NCI-H2196 treated with DMSO at 0.1 percent for 48 hours (cell line): Measurements from ENCODE around the gene DAAM1.

ENCODE experiments used
- DNase-seq: peaks from one replicate; lab custom pipeline; 2025; ENCODE audit not compliant: unreplicated experiment; lab: John Stamatoyannopoulos, UW

The DAAM1 gene

DNA sequence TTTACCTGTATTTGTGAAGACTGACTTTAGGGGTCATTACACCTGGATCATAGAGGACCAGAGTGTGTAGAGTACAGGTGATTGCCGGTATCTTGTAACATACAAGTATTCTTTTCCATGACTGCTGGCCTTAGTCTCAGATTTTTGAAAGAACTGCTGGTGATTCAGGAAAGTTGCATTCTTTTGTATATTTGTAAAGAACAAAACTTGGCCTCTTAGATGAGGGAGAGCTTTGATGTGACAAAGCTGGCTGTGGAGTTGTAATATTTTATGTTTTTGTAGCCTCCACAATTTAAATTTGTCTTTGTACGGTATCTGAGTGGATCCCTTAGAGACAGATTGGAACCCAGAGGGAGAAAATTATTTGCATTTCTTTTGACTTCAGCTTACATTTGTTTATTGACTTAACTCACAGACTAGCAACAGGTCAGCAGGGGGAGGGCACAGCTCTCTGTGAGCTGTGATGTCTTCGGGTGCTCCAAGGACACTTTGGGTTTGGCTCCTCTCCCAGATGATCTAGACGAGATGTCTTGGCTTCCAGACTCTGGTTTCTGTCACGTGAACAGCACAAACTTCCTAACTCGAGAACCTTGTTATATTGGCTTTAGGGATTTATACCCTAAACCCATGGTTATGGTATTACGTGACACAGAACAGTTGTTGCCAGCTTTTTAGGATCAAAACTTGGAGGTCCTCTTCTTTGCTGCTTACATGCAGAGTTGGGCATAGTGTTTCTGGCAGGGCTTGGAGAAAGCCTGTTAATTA is 65.9 kb downstream of the DAAM1 start:
- DNase-seq = no peak

DNA sequence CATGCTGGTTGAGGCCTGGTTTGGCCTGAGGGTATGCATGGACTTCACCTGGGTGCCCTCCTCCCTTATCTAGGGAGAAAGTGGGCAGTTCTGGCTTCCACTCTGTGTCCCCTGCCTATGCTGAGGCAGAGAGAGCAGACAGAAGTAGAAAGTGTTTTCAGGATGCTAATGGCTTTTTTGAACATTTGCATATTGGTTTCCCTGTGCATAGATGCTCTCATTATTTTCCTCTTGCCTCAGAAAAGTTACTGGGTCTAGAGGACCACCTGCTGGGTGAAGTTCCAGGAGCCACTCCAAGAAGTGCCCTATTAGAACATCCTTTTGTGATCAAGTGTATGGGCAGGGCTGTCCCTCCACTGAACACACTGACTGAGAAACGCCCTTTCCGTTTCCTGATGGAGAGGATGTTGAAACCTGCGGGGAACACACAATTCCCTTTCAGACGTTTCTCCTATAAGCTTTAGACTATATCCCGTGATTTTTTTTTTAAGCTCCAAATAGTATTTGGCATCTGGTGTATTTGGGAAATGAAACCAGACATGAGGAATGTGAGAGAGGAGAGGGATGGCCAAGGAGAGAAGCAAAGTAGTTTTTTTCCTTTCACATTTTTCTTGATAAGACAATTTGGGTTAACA is 66.6 kb downstream of the DAAM1 start:
- DNase-seq = no peak

DNA sequence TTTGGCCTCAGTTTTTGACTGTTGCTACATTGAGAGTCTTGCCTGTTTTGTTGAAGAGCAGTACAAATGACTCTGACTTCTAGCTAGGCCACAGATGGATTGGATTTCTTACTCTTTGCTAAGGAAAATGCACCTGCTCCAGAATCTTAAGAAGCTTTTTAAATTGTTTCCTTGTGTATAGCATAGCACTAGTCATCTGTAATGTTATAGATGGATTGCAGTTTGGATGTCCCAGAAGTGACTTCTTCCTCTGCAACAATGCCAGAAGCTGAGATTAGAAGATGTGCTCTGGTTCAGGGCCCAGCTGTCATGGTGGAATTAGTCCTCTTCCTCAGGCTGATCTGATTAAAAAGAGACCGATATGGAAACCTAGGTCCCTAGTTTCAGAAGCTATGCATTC is 67.9 kb downstream of the DAAM1 start:
- no peak for DNase-seq

DNA sequence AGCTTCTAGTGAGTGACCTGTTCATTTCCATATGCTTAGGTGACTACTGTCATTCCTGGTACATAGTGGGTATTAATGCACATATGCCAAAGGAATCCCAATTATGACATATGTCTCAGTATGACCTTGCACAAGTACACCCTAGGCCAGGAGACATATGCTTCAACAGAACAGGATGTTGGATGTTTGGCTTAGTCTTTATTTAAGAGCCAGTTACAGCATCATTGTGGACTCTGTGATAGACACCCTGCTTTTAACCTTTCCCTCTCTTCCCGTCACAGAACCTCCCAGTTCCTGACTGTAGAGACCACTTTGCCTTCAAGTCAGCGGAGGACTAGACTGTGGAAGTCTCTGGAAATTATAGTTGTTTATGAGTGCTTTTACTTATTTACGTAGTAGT is 72.9 kb downstream of the DAAM1 start:
- no peak for DNase-seq

DNA sequence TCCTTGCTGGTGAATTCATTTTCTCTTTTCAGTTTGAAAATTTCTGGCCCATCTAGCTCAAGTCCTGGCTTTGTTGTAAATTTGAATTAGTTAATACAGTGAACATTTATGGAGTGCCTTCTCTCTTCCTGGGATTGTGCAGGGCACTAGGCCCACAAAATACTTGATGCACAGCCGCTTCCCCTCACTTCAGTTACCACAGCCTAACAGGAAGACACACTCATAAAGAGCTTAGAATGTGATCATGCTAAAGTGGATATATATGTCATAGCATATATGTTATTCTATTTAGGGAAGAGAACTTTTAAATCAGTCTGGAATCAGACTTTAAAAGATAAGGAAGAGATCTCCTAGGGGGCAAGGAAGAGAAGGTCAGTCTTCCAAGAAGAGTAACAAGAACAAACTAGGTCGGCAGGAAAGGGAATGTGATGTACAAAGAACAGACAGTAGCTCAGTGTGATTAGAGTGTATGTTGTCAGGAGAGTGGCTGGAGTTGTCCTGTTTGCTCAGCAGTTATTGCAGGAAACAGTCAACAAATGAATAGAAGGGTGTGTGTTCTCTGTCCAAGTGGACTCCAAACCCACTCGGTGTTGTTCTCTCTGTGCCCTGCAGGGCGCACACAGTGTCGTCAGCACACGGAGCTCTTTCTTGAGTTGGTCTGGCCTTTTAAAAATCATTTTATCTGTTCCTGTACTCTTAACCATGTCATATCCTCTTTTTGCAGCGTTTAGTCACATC is 74.4 kb downstream of the DAAM1 start:
- DNase-seq = no peak

DNA sequence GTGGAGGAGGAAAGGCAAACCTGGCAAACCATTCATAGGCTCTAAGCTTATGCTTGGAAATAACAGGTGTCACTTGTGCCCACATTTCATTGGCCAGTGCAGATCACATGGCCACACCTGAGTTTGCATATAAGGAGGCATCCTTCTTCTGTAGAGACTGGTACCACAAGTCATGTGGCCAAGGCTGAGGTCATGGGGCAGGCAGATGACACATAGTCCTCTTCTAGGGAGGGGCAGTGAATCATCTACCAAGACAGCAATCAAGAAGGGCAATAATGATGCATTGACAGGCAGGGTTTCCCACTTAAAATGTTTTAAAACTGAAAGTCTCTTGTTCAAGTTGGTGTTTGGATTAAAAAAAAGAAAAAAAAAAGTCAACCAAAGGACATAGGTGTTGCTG is 77.3 kb downstream of the DAAM1 start:
- DNase-seq = no peak

DNA sequence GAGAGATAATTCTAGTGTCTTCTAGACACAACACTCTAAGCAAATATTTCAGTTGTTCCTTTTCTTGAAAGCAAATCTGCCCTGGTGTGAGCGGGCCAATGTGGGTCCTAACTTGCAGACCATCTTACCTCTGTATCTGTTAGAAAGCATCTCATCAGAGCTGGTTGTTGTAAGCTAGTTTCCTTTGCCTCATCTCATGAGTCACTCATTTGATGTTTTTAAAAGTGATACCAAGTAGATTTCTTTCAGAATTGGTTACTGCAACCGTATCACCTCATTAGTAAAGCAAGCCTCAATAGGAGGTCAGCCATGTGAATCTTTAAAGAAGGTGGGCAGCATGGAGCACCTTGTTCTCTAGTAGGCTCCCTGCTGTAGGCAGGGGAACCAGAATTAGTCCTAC is 78.6 kb downstream of the DAAM1 start:
- DNase-seq = no peak

DNA sequence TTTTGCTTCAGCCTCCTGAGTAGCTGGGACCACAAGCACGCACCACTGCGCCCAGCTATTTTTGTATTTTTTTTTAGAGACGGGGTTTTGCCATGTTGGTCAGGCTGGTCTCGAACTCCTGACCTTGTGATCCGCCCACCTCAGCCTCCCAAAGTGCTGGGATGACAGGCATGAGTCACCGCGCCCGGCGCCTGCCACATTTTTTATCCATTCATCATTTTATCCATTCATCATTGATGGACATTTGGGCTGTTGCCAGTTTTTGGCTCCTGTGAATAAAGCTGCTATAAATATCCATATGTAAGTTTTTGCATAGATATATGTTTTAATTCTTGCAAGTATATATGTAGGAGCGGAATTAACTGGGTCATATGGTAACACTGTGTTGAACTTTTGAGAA is 79.5 kb downstream of the DAAM1 start:
- DNase-seq = no peak

DNA sequence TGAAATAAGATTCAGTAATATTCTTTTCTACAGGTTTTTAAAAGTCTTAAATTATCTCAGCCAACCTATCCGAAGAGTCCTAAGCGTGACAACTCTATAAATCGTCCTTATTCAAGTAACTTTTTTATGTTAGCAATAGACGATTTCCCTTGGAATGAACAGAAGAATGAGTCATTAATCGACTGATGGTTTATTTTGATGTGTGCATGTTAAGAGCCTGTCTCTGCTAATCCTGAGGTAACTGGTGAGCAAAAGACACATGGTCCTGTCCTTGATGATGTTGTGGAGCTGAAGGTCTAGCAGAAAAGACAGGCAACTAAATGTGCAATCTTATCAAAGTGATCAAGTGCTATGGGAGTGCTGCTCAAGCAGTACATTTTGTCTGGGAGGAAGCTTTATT is 80.4 kb downstream of the DAAM1 start:
- no peak for DNase-seq

DNA sequence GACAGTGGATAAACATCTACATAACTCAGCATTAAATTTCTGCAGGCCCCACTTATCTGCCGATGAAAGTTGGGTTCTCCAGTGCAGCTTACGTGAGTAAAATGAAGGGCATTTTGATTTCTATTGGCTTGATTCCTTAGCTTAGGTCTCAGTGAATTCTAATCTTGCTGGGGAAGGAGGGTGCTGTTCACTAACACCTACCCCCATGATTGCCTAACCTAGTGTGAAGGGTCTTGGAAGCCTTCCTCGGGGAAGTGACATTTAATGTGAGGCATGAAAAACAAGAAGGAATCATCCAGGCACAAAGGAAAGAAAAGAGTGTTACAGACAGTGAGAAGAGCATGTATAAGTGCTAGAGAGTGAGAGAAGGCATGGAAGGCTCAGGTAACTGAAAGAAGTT is 81.0 kb downstream of the DAAM1 start:
- no peak for DNase-seq

DNA sequence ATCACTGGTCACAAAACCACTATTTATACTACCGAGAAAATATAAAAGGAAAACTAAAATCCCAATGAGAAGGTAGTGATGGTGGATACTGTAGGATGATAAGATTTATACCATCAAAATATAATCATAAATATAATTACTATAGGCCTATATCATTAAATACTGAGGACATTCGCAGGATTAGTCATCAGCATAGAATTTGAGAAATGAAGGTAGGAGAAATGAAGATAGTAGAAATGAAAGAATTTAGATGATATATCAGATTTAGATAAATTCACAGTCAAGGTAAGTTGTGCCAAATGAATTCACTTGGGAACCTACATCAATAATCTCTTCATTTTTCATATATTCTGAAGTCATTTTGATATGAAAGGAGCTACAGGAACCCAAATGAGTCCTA is 82.8 kb downstream of the DAAM1 start:
- DNase-seq = no peak

DNA sequence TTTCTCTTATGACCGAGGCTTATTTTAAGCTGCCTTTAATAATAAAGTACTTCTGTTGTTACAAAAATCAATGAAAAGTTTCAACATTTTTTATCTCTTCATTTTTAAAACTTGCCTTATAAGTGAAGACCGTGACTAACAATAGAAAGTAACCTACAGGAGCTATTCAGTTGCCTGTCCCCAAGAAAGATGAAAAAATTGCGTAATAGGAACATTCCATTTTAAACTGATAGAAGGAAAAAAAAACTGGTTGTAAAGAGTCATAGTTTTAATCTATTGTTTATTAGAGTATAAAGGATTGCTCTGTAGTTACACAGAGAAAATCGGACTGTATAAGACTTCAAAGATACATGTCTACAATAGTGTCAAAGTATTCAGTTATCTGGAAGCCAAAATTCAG is 83.3 kb downstream of the DAAM1 start:
- DNase-seq = no peak

DNA sequence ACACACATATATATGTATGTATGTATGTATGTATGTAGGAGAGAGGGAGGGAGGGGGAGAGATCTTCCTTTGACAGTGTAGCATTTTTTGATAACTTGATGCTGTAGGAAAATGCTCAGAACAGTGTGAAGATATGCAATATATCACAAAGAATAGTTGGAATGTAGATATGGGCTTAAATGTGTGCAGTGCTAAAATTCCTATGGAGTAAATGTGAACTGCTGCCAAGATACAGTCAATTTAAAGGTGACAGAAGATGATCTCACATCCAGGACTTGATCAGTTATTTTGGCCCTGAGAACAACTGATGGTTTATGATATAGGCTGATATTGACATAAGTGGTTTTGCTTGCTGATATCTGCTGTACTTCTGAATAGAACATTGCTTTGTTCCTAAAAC is 84.2 kb downstream of the DAAM1 start:
- DNase-seq = no peak

DNA sequence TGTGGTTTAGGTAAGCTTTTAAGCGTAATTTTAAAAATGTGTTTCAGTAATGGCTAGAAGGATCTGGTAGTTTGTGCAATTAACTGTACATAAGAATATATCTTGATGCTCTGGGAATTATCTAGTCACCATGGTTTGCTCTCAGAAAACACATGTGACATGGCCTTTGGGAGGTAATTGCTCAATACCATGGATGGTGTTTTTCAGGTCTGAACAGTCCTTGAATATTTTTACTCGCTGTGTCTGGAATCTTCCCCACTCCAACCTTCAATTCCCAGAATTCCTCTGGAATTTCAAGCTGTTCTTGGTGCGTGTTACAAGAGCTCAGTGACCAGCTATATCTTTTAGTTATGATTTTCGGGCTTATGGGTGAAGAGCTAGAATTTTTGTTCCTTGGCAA is 85.3 kb downstream of the DAAM1 start:
- DNase-seq = no peak

DNA sequence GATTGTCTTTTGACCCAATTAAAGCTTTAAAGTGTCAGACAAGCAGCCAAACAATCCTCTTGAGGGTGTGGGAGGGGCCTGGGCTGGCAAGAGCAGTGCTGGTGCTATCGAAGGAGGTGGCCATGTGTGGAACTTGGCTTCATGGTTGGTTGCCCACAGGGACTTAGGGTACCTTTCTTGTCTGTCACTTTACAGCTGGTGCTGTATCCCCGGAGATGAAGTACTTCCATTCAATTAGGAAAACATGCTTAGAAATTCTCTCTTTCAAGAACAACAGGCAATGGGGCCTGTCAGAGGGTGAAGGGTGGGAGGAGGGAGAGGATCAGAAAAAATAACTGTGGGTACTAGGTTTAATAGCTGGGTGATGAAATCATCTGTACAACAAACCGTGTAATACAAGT is 86.5 kb downstream of the DAAM1 start:
- no peak for DNase-seq

DNA sequence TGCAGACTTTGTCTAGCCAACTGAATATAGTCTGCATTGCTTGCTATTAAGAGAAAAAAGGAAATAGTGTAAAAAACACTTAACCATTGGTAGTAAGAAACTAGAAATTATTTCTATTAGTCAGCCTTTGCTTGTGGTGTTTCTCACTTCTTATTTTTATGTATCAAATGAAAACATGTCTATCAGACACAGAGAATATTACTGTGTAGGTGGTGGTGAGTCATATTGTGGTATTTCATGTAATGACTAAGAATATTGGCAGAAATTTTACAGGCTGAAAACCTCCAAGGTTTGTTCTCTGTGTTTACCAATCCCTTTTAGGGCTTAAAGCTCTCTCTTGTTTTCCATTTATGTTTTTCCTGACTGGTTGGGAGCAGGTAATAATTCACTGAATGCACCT is 87.2 kb downstream of the DAAM1 start:
- peak; percentile 21 for DNase-seq

DNA sequence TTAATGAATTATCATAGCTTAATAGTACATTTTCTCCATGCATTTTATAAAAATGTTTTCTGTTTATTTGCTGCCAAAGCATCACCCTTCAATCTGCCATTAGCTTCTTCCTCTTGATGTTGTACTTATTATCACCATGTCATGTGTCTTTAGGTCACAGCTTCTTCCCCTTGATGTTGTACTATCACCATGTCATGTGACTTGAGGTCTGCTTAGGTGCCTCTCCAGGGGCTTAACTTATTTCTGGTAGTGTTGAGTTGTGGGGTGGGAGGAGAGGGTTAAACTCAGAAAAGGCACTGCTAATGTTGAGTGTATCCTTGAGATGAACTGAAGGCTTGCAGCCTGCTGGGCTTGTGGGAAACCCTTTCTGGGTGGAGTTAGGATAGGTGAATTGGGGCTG is 87.8 kb downstream of the DAAM1 start:
- no peak for DNase-seq

DNA sequence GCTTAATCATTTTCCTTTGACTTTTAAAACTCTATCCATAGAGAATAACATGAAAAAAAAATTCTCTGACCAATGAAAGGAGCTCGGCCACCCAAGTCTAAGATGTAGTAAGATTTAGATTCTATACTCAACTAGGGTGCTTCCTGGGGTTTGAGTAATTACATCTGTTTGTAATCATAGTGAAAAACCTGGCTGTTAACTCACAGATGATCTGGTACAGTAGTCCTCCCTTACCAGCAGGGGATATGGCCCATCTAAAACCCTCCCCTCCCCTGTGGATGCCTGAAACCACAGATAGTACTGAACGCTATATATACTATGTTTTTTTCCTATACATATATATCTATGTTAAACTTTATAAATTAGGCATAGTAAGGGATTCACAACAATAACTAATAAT is 89.2 kb downstream of the DAAM1 start:
- no peak for DNase-seq

DNA sequence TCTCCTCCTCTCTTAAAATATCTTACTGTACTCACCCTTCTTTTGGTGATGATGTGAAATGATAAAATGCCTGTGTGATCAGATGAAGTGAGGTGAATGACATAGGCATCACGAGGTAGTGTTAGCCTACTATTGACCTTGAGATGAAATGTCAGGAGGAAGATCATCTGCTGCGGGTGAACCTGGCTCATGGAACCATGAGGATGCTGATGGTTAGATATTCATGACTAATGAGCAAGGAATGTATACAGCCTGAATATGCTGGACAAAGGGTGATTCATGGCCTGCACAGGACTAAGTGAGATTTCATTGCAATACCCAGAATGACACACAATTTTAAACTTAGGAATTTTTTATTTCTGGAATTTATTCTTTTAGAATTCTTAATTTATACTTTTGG is 89.6 kb downstream of the DAAM1 start:
- no peak for DNase-seq

DNA sequence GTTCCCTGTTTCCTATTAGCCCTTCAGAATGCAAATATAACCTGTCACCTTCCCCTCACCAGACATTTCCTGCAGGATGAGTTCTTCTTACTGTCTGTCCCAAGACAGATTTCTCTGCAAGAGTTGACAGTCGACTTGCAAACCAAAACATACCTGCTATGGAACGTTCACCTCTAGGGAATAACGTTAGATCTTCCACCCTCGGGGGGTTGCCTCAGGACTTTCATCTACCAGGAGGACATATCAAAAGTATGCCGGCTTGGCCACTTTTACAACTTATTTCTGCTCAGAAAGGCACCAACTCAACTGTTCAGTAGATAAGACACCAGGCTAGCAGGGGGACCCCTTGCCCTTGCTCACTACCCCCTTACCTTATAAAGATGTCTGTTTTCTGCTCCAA is 92.5 kb downstream of the DAAM1 start:
- no peak for DNase-seq

DNA sequence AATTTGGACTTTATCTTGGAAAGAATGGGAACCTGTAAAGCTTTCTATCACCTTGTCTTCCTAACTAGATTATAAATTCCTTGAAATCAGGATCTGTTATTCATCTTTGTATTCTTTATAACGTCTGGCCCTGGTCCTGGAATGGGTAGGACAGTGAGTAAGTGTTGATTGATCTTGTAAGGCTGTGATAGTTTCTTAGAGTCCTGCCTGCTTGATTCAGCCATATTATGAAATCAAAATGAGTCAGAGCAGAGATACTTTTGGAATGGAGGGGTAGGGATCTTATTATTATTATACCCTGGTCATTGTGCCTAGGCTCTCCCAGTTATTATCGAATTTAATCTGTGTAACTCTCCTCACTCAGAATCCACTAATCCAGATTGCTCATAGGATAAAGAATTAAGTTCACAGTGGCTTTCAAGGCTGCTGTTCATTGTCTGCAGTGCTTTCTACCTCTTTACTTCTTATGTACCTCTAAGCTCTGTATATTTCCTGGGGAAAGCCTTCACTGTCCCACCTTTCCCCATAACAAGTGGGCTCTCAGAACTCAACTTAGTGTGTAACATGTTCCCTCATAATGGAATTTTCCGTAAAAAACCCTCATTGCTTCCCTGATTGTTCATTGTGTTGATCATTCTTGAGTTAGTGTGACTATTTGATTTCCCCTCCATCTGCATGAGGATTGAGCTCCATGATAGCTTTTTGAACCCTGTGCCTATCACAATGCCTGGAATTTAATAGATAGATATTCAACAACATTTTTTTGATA is 93.3 kb downstream of the DAAM1 start:
- DNase-seq = no peak

DNA sequence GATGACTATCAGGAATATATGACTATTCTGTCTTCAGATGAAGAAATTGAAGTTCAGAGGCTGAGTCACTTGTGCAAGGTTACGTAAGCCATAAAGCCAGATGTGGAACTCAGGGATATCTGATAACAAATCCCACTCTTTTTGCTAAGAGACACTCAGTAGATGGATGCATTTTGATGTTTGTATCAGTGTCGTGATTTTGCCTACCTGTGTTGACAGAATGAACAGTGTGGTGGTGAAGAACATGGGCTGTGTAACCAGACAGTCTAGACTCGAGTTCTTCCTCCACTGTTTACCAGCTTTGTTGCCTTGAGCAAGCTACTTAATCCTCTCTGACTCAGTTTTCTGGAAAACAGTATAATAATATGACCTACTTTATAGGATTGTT is 93.9 kb downstream of the DAAM1 start:
- DNase-seq = no peak
